ENCODE data around the gene SLC7A11. TPM values are rescaled to one million over a fixed set of nuclear protein-coding genes. Genes with fewer than 3 reads are reported as not detected.
"Not testable (repeated sequence)": the region's sequence is repeated elsewhere in the genome, so short reads cannot be mapped to it uniquely, and the experiment has no call there.

Gene SLC7A11
- total RNA-seq, 1 experiment from 2014 or later, result 225 TPM

- no peak for DNase-seq (ENCODE audit: extremely low read depth, low read depth)
Measured at GRCh38 chr4:138247643-138248042, 5.5 kb upstream of the SLC7A11 start.

DNA sequence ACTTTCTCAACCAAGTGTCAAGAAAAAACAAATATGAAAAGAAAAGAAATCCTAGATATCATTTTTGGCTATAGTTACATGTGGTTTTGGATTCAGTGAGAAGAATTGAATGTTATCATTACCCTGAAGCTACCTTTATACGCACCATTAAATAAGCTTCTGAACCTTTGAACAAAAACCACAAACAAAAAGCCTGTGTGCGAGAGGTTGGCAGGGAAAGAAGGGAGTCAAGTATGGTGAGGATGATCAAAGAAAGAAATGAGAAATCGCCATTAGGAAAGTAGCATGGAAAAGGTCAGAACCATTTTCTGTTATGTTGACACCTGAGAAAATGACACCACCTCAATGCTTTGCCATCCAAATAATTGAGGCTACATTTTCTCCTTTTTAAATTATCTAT, 1.2 kb upstream of the SLC7A11 start:
- no peak for DNase-seq (ENCODE audit: extremely low read depth, low read depth)

- DNase-seq (ENCODE audit: extremely low read depth, low read depth), result no peak
Measured at GRCh38 chr4:138242834-138243156, 646 bp upstream of the SLC7A11 start.

DNA sequence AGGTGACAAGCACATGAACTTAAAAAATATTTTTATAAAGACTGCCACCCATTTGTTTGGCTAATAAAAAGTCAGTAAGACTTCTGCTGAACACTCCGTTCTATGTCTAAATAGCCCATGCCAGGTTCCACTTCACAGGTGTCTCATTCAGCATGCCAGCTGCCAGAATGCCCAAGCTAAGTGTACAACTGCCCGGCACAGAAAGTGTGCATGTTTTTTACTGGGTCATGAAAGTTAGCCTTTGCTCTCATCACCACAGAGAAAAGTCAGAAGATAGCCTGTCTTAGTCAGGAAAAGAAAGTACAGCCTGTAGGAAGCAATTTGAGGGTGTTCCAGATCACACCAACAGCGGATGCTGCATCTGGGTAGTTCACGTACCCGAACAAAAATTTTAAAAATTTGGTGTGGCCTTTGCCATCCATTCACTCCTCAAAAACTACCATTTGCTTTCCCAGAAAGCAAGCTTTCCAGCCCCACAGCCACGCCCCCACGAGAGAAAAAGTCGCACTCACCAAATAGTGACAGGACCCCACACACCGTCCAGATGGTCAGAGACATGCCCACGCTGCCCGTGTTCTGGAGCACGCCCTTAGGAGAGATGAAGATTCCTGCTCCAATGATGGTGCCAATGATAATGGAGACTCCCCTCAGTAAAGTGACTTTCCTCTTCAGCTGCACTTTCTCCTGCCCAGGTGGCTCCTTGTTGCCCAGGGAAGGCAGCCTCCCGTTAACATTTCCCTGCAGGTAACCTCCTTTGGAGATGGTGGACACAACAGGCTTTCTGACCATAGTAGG, 671 bp downstream of the SLC7A11 start:
- no peak for DNase-seq (ENCODE audit: extremely low read depth, low read depth)

GRCh38 chr4:138239491-138239890, 2.7 kb downstream of the SLC7A11 start:
- DNase-seq (ENCODE audit: extremely low read depth, low read depth), result no peak

GRCh38 chr4:138238521-138239292, 3.4 kb downstream of the SLC7A11 start:
- DNase-seq (ENCODE audit: extremely low read depth, low read depth), result no peak

- DNase-seq (ENCODE audit: extremely low read depth, low read depth), result not testable (repeated sequence)
Measured at GRCh38 chr4:138237132-138237531, 5.0 kb downstream of the SLC7A11 start.

- no peak for DNase-seq (ENCODE audit: extremely low read depth, low read depth)
Measured at GRCh38 chr4:138236037-138236436, 6.1 kb downstream of the SLC7A11 start.

- peak; percentile 90 for DNase-seq (ENCODE audit: extremely low read depth, low read depth)
Measured at GRCh38 chr4:138235419-138235952, 6.7 kb downstream of the SLC7A11 start.

- DNase-seq (ENCODE audit: extremely low read depth, low read depth), result no peak
Measured at GRCh38 chr4:138234248-138234647, 7.9 kb downstream of the SLC7A11 start.

- DNase-seq (ENCODE audit: extremely low read depth, low read depth), result no peak
Measured at GRCh38 chr4:138233313-138234034, 8.7 kb downstream of the SLC7A11 start.

GRCh38 chr4:138232364-138232763, 9.8 kb downstream of the SLC7A11 start:
- no peak for DNase-seq (ENCODE audit: extremely low read depth, low read depth)

GRCh38 chr4:138230048-138230447, 12.1 kb downstream of the SLC7A11 start:
- no peak for DNase-seq (ENCODE audit: extremely low read depth, low read depth)

DNA sequence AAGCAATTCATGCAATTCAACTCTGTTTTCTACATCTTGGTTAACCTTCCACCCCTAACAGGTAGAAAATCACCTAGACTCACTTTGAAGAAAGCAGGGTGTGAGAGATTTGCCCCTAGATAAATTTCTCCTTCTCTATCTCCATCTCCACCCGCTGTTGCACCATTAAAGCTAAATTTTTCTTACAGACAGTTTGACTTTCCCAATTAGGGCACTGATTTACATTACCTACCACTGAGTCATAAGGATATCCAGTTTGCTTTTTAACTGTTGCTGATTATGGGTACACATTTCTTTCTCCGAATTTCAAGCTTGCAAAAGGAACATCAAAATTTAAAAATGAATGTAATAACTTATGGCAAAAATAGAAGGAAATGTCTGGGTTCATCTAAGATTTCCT, 13.0 kb downstream of the SLC7A11 start:
- DNase-seq (ENCODE audit: extremely low read depth, low read depth), result no peak

DNA sequence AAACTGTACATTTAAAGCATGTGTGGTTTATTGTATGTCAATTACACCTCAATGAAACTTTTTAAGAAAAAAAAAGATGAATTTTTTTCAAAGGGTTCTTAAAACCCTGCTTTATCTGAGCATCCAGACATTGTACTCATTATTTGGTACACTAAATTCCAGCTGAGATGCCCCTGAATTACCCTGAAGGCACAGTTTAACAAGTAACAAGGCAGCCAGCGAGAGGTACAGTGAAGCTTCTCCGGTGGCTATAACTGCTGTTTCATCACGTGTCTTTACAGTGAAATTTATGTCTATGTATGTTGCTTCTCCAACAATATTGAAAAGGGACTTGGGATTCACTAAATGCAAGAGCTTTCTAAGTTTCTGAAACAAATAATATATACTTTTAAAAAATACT, 15.8 kb downstream of the SLC7A11 start:
- no peak for DNase-seq (ENCODE audit: extremely low read depth, low read depth)

DNA sequence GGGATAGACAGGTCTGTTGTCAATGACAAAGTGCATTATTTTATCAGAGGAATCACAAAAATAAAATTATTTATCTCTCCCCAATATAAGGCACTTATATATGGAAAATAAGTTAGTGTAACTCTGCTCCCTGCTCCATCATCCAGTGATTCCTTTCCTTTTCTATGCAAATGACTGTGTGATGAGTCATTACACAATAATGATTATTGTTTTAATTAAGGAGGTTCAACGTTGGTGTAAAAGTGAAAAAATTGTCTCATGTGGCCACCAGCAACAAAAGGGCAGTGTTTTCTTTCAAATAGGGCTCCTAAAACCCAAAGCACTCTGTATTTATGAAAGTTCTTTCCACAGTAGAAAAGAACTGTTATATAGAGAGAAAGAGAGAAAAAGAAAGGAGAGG, 16.7 kb downstream of the SLC7A11 start:
- DNase-seq (ENCODE audit: extremely low read depth, low read depth), result no peak

DNA sequence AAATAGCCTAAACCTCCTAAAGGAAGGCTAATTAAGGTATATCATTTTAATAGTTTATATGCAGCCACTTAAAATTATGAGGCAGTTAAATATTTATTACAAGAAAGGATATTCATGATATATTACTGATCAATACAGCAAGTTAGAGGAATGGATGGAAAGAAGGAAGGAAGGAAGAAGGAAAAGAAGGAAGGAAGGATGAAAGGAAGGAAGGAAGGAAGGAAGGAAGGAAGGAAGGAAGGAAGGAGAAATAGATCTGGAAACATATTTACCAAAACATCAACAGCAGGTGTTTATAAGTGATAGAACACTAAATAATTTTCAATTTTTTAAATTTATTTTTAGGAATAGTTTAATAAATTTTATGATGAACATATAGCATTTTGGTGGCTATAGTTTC, 17.5 kb downstream of the SLC7A11 start:
- DNase-seq (ENCODE audit: extremely low read depth, low read depth), result no peak

DNA sequence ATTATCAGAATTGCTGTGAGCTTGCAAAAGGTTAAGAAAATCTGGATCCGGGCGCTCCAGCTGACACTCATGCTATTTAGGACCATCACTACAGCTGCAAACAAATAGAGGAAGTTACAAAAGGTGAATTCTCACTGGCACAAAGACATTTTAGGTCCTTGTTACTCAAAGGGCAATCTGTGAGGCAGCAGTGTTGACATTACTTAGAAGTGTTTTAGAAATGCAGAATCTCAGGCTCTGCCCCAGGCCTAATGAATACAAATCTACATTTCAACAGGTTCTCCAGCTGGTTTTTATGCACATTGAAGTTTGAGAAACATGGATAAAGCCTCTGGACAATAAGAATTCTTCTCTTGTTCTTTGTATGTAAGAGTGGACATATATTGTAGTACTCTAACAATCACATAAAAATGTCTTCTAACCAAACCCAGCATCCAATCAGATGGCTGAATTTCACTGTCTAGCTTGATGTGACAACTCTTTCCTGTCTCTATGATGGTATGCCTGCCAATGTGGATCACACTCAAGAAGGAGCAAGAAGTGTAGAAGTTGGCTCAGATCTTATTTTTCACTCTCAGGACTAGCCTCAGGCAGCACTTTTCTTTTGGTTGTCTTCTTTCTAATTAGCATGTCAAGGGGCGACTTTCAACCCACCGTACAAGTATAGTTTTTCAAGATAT, 18.8 kb downstream of the SLC7A11 start:
- DNase-seq (ENCODE audit: extremely low read depth, low read depth), result no peak

GRCh38 chr4:138222046-138222445, 20.1 kb downstream of the SLC7A11 start:
- DNase-seq (ENCODE audit: extremely low read depth, low read depth), result peak; percentile 85

DNA sequence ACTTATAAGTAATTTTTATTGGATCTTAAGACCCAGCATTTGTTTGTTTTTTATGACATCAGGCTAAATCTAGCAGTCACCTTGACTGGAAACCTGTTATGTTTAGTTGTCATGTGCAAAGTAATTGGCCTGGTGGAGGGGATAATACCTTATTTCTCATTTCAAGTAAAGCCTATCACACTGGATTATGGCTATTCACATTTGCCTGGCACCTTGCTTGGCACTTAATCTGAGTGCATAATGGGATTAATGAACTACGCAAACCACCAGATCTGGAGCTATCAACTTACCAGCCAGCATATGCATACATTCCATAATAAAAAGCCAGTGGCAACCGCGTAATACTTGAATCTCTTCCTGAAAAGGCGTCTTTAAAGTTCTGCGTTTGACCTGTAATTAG, 23.2 kb downstream of the SLC7A11 start:
- DNase-seq (ENCODE audit: extremely low read depth, low read depth), result no peak

DNA sequence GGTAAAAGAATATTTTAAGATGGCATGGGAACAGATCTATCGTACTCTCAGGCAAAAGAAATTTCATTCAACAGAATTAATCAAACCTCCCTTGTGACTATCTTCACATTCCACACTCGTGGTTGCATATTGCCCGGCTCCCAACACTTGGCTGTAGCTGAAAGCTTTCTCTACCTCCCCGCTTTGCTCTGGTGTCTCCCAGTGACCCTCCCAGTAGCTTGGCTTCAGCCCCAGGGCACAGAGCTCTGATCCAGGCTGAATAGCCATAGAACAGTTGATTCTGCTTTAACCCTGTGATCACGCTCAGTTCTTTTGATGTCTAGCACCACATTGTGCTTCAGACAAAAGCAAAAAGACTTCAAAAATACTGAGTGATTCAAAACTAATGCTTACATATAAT, 24.6 kb downstream of the SLC7A11 start:
- DNase-seq (ENCODE audit: extremely low read depth, low read depth), result no peak
